Psoas muscle (tissue), 8 donors: ENCODE measurements around the gene ELMO1. TPM values are rescaled to one million over a fixed set of nuclear protein-coding genes. Genes with fewer than 3 reads are reported as not detected.

Source experiments
- ATAC-seq, 4 donors: fragments of 200-7000 bp; cut with Tn5 transposase; one replicate each; pipeline ENCODE4 v1.9.1; 2020; ENCODE audit warnings: moderate library complexity in 3 of 4, mild to moderate bottlenecking in 2 of 4
- DNase-seq, 2 donors: peaks; one replicate each; pipeline ENCODE4 v3.0.0-alpha.2; 2020
- H3K27ac ChIP-seq: fragments of 200-600 bp; one replicate; pipeline ENCODE4 v1.8.0; 2022
- H3K27me3 ChIP-seq, 3 donors: fragments of 200-600 bp in 1 of 3; one replicate each; pipeline versions ENCODE4 v1.6.1 to v1.8.0; 2013 to 2022; ENCODE audit warnings: low read length in 2 of 3, mild to moderate bottlenecking in 2 of 3, moderate library complexity in 1 of 3; ENCODE audit not compliant: insufficient read depth in 3 of 3
- H3K36me3 ChIP-seq, 2 donors: fragments of 200-600 bp in 1 of 2; one replicate each; pipeline versions ENCODE4 v1.6.1 to v1.8.0; 2013 to 2022; ENCODE audit warnings: low read depth in 1 of 2, mild to moderate bottlenecking in 1 of 2, moderate library complexity in 1 of 2; ENCODE audit not compliant: insufficient read depth in 1 of 2
- H3K4me1 ChIP-seq: fragments of 200-600 bp; one replicate; pipeline ENCODE4 v1.8.0; 2022
- H3K4me3 ChIP-seq: fragments of 200-600 bp; one replicate; pipeline ENCODE4 v1.8.0; 2022; ENCODE audit warnings: mild to moderate bottlenecking
- H3K9me3 ChIP-seq: fragments of 200-600 bp; one replicate; pipeline ENCODE4 v1.8.0; 2022
- CTCF ChIP-seq: fragments of 200-600 bp; IDR thresholded peaks from one replicate; pipeline ENCODE4 v1.8.0; 2022; ENCODE audit warnings: antibody characterized with exemption
- WGBS, 3 donors: extraction: QIAGEN DNeasy Blood & Tissue Kit; methylation state at CpG; one replicate each; pipeline versions ENCODE4 v1.1.6 to v1.1.7; 2013; 5-methylcytosine and 5-hydroxymethylcytosine counted together
- intact Hi-C, 2 donors: fragments of 100-400 bp; cut with DNase I; formaldehyde crosslinking; loops; one replicate each; pipeline versions ENCODE4 v1.11.0 to v1.14.2; 2022
- polyA plus RNA-seq, 3 donors: library from polyadenylated mRNA; stranded (reverse); fragments of 200-250 nt; gene quantifications; one replicate each; pipeline ENCODE4 v1.2.3, GENCODE V29; 2013
- total RNA-seq, 4 donors: library from RNA; stranded (reverse); fragmentation: NEBNext Ultra II Directional in 2 of 4; extraction: Animal tissue kit (Norgen Biotek cat#: 25700) in 2 of 4; gene quantifications; one replicate each; pipeline versions ENCODE4 v1.2.1 to v1.2.4, GENCODE V29; 2021 to 2023
- donor health status: healthy with polysubstance abuse.
- donor health status: DM: no; HTN: no; CAD: no; lungs with moderate emphysema.
- donor health status: Bipolar disorder and iron deficiency.
- donor health status: healthy.
- donor health status: DM: yes; HTN: yes; CAD: no.
- donor health status: DM: no; HTN: no; CAD: no.
- donor health status: DM: no; HTN: no; CAD: no.
- donor health status: DM: yes; HTN: yes; CAD: no.

The ELMO1 gene
- total and polyA plus RNA-seq, 7 donors = 2.8 to 8.1 (median 6.9) TPM

GRCh38 chr7:36881233-36881874 is 567.3 kb downstream of the ELMO1 start:
- Histone ChIP-seq H3K4me3 (no peak overlapping the region), H3K4me1 (no peaks in the 10 kb centered on the region), H3K27ac (no peak overlapping the region), H3K36me3 (no peaks in the 10 kb centered on the region), H3K9me3 (no peaks in the 10 kb centered on the region), H3K27me3 (no peaks in the 10 kb centered on the region)
- WGBS, 3 donors = 76 to 77% (median 77%) methylated on average over 11 of the region's 11 CpGs
- no peak for TF ChIP-seq CTCF
- intact Hi-C loops = no loop called here
- DNase-seq (no peak), ATAC-seq (no peak)

- no peak overlapping the region for H3K27ac ChIP-seq
- ATAC-seq = no peak
- WGBS, 3 donors = 88 to 91% (median 90%) methylated on average over 3 of the region's 3 CpGs
- intact Hi-C loops = no loop called here
- H3K9me3 ChIP-seq = no peaks in the 10 kb centered on the region
- H3K4me3 ChIP-seq = no peak overlapping the region
- H3K27me3 ChIP-seq = no peaks in the 10 kb centered on the region
- no peaks in the 10 kb centered on the region for H3K36me3 ChIP-seq
- no peak for DNase-seq
- H3K4me1 ChIP-seq = no peaks in the 10 kb centered on the region
- TF ChIP-seq CTCF = no peak
Measured at GRCh38 chr7:36880108-36880507, 568.6 kb downstream of the ELMO1 start.

- Histone ChIP-seq H3K4me3 (no peak overlapping the region), H3K27me3 (no peaks in the 10 kb centered on the region), H3K9me3 (no peaks in the 10 kb centered on the region), H3K27ac (no peak overlapping the region), H3K36me3 (no peaks in the 10 kb centered on the region), H3K4me1 (no peaks in the 10 kb centered on the region)
- ATAC-seq (no peak), DNase-seq (no peak)
- WGBS, 3 donors = 63 to 67% (median 64%) methylated on average over 4 of the region's 4 CpGs
- intact Hi-C loops = no loop called here
- TF ChIP-seq CTCF = no peak
Measured at GRCh38 chr7:36879021-36879420, 569.6 kb downstream of the ELMO1 start.

GRCh38 chr7:36878288-36878687 is 570.4 kb downstream of the ELMO1 start:
- ATAC-seq (no peak), DNase-seq (no peak)
- no peaks in the 10 kb centered on the region for H3K36me3 ChIP-seq
- TF ChIP-seq CTCF = no peak
- no peaks in the 10 kb centered on the region for H3K4me1 ChIP-seq
- H3K9me3 ChIP-seq = no peaks in the 10 kb centered on the region
- no peak overlapping the region for H3K4me3 ChIP-seq
- H3K27ac ChIP-seq = no peak overlapping the region
- 93 to 97% (median 95%) methylated on average over 2 of the region's 2 CpGs for WGBS, 3 donors
- intact Hi-C loops = no loop called here
- H3K27me3 ChIP-seq = no peaks in the 10 kb centered on the region

GRCh38 chr7:36875794-36876193 is 572.9 kb downstream of the ELMO1 start:
- DNase-seq (no peak), ATAC-seq (no peak)
- H3K4me3 ChIP-seq = no peak overlapping the region
- WGBS, 3 donors = 55 to 64% (median 64%) methylated on average over 2 of the region's 2 CpGs
- no peaks in the 10 kb centered on the region for H3K4me1 ChIP-seq
- intact Hi-C loops = no loop called here
- no peaks in the 10 kb centered on the region for H3K27me3 ChIP-seq
- H3K36me3 ChIP-seq = no peaks in the 10 kb centered on the region
- TF ChIP-seq CTCF = no peak
- no peaks in the 10 kb centered on the region for H3K9me3 ChIP-seq
- H3K27ac ChIP-seq = no peak overlapping the region
